CD14-positive monocyte (primary cell): Measurements from ENCODE around the gene BIRC3. TPM values are rescaled to one million over a fixed set of nuclear protein-coding genes. Genes with fewer than 3 reads are reported as not detected.
A peak's percentile ranks its signal among the peaks of the same experiment; 100 is the strongest.

ENCODE experiments used
- DNase-seq, 3 donors: peaks; one replicate each; pipeline ENCODE4 v3.0.0-alpha.2; 2011 to 2022
- H2AFZ ChIP-seq: 2 replicates; pipeline ENCODE4 v1.6.0; 2012; ENCODE audit warnings: mild to moderate bottlenecking, low read depth, low read length, inconsistent platforms; ENCODE audit not compliant: insufficient read depth, poor library complexity, severe bottlenecking
- H3K27ac ChIP-seq, 2 donors: 1 replicate in 1 of 2; 2 replicates in 1 of 2; pipeline ENCODE4 v1.5.1; 2012 to 2013; ENCODE audit warnings: low read length in 2 of 2, control low read depth in 1 of 2, inconsistent platforms in 1 of 2, low read depth in 1 of 2, mild to moderate bottlenecking in 1 of 2
- H3K27me3 ChIP-seq, 2 donors: one replicate each; pipeline versions ENCODE4 v1.6.0 to v1.6.1; 2011 to 2013; ENCODE audit warnings: low read length in 2 of 2; ENCODE audit not compliant: control insufficient read depth in 2 of 2, insufficient read depth in 2 of 2
- H3K36me3 ChIP-seq, 2 donors: replicated peaks in 1 of 2; 1 replicate in 1 of 2; 2 replicates in 1 of 2; pipeline versions ENCODE4 v1.5.1 to v1.6.1; 2012 to 2013; ENCODE audit warnings: low read length in 2 of 2, control low read depth in 1 of 2, inconsistent platforms in 1 of 2, mild to moderate bottlenecking in 1 of 2; ENCODE audit not compliant: insufficient read depth in 2 of 2, control insufficient read depth in 1 of 2
- H3K4me1 ChIP-seq, 2 donors: 1 replicate in 1 of 2; 2 replicates in 1 of 2; pipeline versions ENCODE4 v1.5.1 to v1.6.1; 2012 to 2013; ENCODE audit warnings: low read length in 2 of 2, control low read depth in 1 of 2, inconsistent platforms in 1 of 2, mild to moderate bottlenecking in 1 of 2, moderate library complexity in 1 of 2; ENCODE audit not compliant: insufficient read depth in 2 of 2, control insufficient read depth in 1 of 2
- H3K4me2 ChIP-seq: replicated peaks from 2 replicates; pipeline ENCODE3; 2012; ENCODE audit warnings: low read length, moderate library complexity, mild to moderate bottlenecking; ENCODE audit not compliant: poor library complexity, severe bottlenecking; ENCODE audit errors: extremely low read depth
- H3K4me3 ChIP-seq, 3 experiments: fragments of 200-600 bp in 1 of 3; sonication (generic) in 1 of 3; replicated peaks in 1 of 3; 1 replicate in 2 of 3; 2 replicates in 1 of 3; pipeline ENCODE4 v1.5.1; 2011 to 2013; ENCODE audit warnings: low read length in 3 of 3, mild to moderate bottlenecking in 3 of 3, control low read depth in 2 of 3, low read depth in 2 of 3, inconsistent platforms in 1 of 3, moderate library complexity in 1 of 3
- H3K79me2 ChIP-seq: 2 replicates; pipeline ENCODE4 v1.6.0; 2012; ENCODE audit warnings: mild to moderate bottlenecking, control low read depth, inconsistent platforms, low read length, moderate library complexity; ENCODE audit not compliant: insufficient read depth
- H3K9ac ChIP-seq: 2 replicates; pipeline ENCODE4 v1.6.0; 2017; ENCODE audit warnings: low read length, mild to moderate bottlenecking; ENCODE audit not compliant: insufficient read depth, poor library complexity, severe bottlenecking
- H3K9me3 ChIP-seq, 2 donors: replicated peaks in 1 of 2; 1 replicate in 1 of 2; 2 replicates in 1 of 2; pipeline versions ENCODE4 v1.5.1 to v1.6.1; 2012 to 2013; ENCODE audit warnings: low read length in 2 of 2, control low read depth in 1 of 2; ENCODE audit not compliant: control insufficient read depth in 1 of 2, insufficient read depth in 1 of 2
- H4K20me1 ChIP-seq: 2 replicates; pipeline ENCODE4 v1.6.0; 2012; ENCODE audit warnings: mild to moderate bottlenecking, low read length, control low read depth, moderate library complexity; ENCODE audit not compliant: insufficient read depth
- H3K27ac Mint-ChIP-seq, 7 donors: one replicate each; pipeline ENCODE4 v1.8.0; 2020; ENCODE audit warnings: mild to moderate bottlenecking in 7 of 7, mixed read lengths in 7 of 7, moderate library complexity in 6 of 7, inconsistent platforms in 2 of 7
- H3K27me3 Mint-ChIP-seq, 3 donors: one replicate each; pipeline ENCODE4 v1.8.0; 2021 to 2022; ENCODE audit warnings: low read depth in 3 of 3, mild to moderate bottlenecking in 3 of 3, mixed read lengths in 3 of 3, moderate library complexity in 3 of 3, inconsistent platforms in 1 of 3
- H3K36me3 Mint-ChIP-seq, 2 donors: one replicate each; pipeline ENCODE4 v1.8.0; 2020; ENCODE audit warnings: mixed read lengths in 2 of 2, inconsistent platforms in 1 of 2, mild to moderate bottlenecking in 1 of 2
- H3K4me1 Mint-ChIP-seq: one replicate; pipeline ENCODE4 v1.8.0; 2020; ENCODE audit warnings: mild to moderate bottlenecking, mixed read lengths
- H3K4me3 Mint-ChIP-seq, 2 donors: one replicate each; pipeline ENCODE4 v1.8.0; 2020; ENCODE audit warnings: mild to moderate bottlenecking in 2 of 2, mixed read lengths in 2 of 2, moderate library complexity in 1 of 2
- H3K9me3 Mint-ChIP-seq, 7 donors: one replicate each; pipeline ENCODE4 v1.8.0; 2020 to 2022; ENCODE audit warnings: mixed read lengths in 7 of 7, mild to moderate bottlenecking in 6 of 7, moderate library complexity in 6 of 7, inconsistent platforms in 2 of 7
- whole genome bisulfite sequencing: methylation state at CpG from one replicate; pipeline ENCODE4 v1.1.5; 2013; ENCODE audit warnings: missing lambda C conversion rate; ENCODE audit not compliant: insufficient coverage; 5-methylcytosine and 5-hydroxymethylcytosine counted together
- intact Hi-C, 2 donors: fragments of 100-400 bp; cut with micrococcal nuclease; formaldehyde crosslinking; loops; one replicate each; pipeline versions ENCODE4 v1.15.0 to v1.15.1; 2023
- polyA plus RNA-seq, 3 donors: library from polyadenylated mRNA; depleted of rRNA in 1 of 3; unstranded in 2 of 3; stranded (reverse) in 1 of 3; fragments of 300-500 nt in 2 of 3; fragments of >200 nt in 1 of 3; fragmentation: Illumina TruSeq in 2 of 3; gene quantifications; 1 replicate in 2 of 3; 2 replicates in 1 of 3; pipeline ENCODE4 v1.2.3, GENCODE V29; 2012 to 2021
- TF ChIP-seq, protein P1 (sequence below): fragments of 200-600 bp; IDR thresholded peaks from one replicate; pipeline ENCODE4 v1.8.0; 2022; ENCODE audit warnings: antibody characterized with exemption, mild to moderate bottlenecking

Gene BIRC3
- polyA plus RNA-seq, 3 donors: 3.0 to 9.8 (median 9.5) TPM

DNA sequence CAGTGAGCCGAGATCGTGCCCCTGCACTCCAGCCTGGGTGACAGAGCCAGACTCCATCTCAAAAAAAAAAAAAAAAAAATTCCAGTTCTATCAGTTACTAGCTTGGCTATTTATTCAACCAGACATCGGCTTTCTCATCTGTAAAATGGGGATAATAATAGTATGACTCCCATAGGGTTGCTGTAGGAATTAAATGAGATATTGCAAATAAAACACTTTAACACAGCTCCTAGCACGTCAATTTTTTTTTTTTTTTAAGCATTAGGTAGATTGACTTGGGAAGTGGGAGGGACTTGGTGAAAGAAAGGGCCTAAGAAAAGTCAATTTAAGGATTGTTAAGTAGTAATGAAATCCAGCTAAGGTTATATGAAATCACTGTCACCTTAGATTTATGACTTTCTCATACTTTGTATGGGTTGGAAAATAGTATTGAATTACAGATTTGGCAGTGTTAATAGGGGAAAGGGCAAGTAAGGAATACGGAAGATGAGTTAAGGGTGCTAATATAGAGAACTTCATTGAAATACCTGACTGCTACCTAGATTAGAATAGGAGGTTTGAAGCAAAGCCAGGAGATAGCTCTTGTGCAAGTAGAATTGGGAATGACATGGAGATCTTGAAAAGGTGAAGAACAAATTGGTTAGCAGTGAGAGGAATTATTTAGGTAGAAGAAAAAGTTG is 58.6 kb downstream of the BIRC3 start:
- Mint-ChIP-seq H3K27ac (peak overlapping the region in 1 of 7 donors; percentile 3), H3K4me1 (peaks cover 2% of the 10 kb centered on the region), H3K27me3 (peaks cover 0 to 2% (median 0%) of the 10 kb centered on the region in 3 donors), H3K4me3 (no peak overlapping the region), H3K36me3 (peaks cover 59 to 72% of the 10 kb centered on the region in 2 donors), H3K9me3 (peaks cover 0 to 1% (median 0%) of the 10 kb centered on the region in 7 donors)
- Histone ChIP-seq H3K36me3 (peaks cover 42 to 62% of the 10 kb centered on the region in 2 donors), H3K79me2 (peaks cover 6% of the 10 kb centered on the region), H3K27ac (no peak overlapping the region), H3K4me2 (no peak overlapping the region), H3K9ac (no peak overlapping the region), H3K4me3 (no peak overlapping the region), H3K27me3 (no peaks in the 10 kb centered on the region), H2AFZ (no peak overlapping the region), H3K4me1 (no peaks in the 10 kb centered on the region), H4K20me1 (peaks cover 28% of the 10 kb centered on the region), H3K9me3 (no peaks in the 10 kb centered on the region)
- no peak for DNase-seq
- WGBS: 100% methylated on average over 1 of the region's 5 CpGs
- TF ChIP-seq, protein P1, sequence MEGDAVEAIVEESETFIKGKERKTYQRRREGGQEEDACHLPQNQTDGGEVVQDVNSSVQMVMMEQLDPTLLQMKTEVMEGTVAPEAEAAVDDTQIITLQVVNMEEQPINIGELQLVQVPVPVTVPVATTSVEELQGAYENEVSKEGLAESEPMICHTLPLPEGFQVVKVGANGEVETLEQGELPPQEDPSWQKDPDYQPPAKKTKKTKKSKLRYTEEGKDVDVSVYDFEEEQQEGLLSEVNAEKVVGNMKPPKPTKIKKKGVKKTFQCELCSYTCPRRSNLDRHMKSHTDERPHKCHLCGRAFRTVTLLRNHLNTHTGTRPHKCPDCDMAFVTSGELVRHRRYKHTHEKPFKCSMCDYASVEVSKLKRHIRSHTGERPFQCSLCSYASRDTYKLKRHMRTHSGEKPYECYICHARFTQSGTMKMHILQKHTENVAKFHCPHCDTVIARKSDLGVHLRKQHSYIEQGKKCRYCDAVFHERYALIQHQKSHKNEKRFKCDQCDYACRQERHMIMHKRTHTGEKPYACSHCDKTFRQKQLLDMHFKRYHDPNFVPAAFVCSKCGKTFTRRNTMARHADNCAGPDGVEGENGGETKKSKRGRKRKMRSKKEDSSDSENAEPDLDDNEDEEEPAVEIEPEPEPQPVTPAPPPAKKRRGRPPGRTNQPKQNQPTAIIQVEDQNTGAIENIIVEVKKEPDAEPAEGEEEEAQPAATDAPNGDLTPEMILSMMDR: no peak
- intact Hi-C loops: no loop called here

DNA sequence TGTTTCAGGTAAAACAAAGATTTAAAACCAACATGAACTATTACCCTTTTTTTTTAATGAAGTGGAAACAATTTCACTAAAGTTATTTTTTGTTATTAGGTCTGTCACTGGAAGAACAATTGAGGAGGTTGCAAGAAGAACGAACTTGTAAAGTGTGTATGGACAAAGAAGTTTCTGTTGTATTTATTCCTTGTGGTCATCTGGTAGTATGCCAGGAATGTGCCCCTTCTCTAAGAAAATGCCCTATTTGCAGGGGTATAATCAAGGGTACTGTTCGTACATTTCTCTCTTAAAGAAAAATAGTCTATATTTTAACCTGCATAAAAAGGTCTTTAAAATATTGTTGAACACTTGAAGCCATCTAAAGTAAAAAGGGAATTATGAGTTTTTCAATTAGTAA is 60.6 kb downstream of the BIRC3 start:
- Mint-ChIP-seq H3K9me3 (no peaks in the 10 kb centered on the region), H3K27me3 (peaks cover 0 to 2% (median 0%) of the 10 kb centered on the region in 3 donors), H3K4me3 (no peak overlapping the region), H3K27ac (no peak overlapping the region), H3K4me1 (no peaks in the 10 kb centered on the region), H3K36me3 (peaks cover 64 to 81% of the 10 kb centered on the region in 2 donors)
- no peak for DNase-seq
- Histone ChIP-seq H3K4me3 (no peak overlapping the region), H3K4me1 (no peaks in the 10 kb centered on the region), H3K79me2 (peaks cover 6% of the 10 kb centered on the region), H3K36me3 (peaks cover 51 to 79% of the 10 kb centered on the region in 2 donors), H3K27ac (no peak overlapping the region), H4K20me1 (peaks cover 28% of the 10 kb centered on the region), H3K9me3 (no peaks in the 10 kb centered on the region), H3K9ac (no peak overlapping the region), H3K27me3 (no peaks in the 10 kb centered on the region), H2AFZ (no peak overlapping the region), H3K4me2 (no peak overlapping the region)
- WGBS: no CpG with 5 or more reads among the region's 2 CpGs
- TF ChIP-seq, protein P1: no peak
- intact Hi-C loops: no loop called here
